HG03520 (cell line): ENCODE measurements around the gene CLN5.

Experiments used
- ATAC-seq: cut with Tn5 transposase; IDR thresholded peaks from one replicate; pipeline ENCODE4 v1.9.1; 2021; ENCODE audit warnings: mild to moderate bottlenecking, moderate library complexity; ENCODE audit not compliant: unreplicated experiment

CLN5 gene

GRCh38 chr13:77016888-77017623 lies 25.2 kb downstream of the CLN5 start:
- ATAC-seq: no peak

GRCh38 chr13:77019756-77020155 lies 27.9 kb downstream of the CLN5 start:
- ATAC-seq: no peak

- no peak for ATAC-seq
Observed at GRCh38 chr13:77022341-77022740, 30.5 kb downstream of the CLN5 start.

GRCh38 chr13:77026255-77026860 lies 34.5 kb downstream of the CLN5 start:
- ATAC-seq: peak; percentile 46

- ATAC-seq: peak; percentile 51
Observed at GRCh38 chr13:77026861-77027621, 35.2 kb downstream of the CLN5 start, which contains the start of gene FBXL3. Gene FBXL3 (minus strand): TSS chr13:77027159. CDS start chr13:77021860, 5,299 bp downstream.

- ATAC-seq: no peak
Observed at GRCh38 chr13:77028202-77028601, 36.3 kb downstream of the CLN5 start.

- ATAC-seq: no peak
Observed at GRCh38 chr13:77029436-77029835, 37.6 kb downstream of the CLN5 start.

- no peak for ATAC-seq
Observed at GRCh38 chr13:77031656-77032243, 39.9 kb downstream of the CLN5 start.

DNA sequence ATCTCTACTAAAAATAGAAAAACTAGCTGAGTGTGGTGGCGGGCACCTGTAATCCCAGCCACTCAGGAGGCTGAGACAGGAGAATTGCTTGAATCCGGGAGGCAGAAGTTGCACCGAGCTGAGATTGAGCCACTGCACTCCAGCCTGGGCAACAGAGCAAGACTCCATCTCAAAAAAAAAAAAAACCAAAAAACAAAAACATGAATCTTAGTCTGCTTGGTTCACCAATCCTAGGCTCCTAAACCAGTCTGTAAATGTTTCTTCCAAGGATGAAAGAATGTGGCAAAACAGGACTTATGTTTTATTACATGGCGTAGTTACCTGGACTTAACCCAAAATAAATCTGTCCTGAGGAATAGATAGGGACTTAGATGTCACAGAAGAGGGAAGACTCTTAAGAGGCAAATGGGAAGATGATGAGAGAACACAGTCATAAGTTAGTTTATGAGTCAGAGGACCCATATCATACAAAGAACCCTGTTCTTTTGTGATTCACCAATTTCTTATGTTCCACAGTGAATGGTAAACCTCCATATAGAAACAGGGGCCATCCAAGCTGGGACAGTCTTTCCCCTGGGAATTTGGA lies 41.9 kb downstream of the CLN5 start:
- ATAC-seq: no peak

GRCh38 chr13:77034881-77035280 lies 43.0 kb downstream of the CLN5 start:
- ATAC-seq: no peak

- ATAC-seq: no peak
Observed at GRCh38 chr13:77036279-77036678, 44.4 kb downstream of the CLN5 start.

DNA sequence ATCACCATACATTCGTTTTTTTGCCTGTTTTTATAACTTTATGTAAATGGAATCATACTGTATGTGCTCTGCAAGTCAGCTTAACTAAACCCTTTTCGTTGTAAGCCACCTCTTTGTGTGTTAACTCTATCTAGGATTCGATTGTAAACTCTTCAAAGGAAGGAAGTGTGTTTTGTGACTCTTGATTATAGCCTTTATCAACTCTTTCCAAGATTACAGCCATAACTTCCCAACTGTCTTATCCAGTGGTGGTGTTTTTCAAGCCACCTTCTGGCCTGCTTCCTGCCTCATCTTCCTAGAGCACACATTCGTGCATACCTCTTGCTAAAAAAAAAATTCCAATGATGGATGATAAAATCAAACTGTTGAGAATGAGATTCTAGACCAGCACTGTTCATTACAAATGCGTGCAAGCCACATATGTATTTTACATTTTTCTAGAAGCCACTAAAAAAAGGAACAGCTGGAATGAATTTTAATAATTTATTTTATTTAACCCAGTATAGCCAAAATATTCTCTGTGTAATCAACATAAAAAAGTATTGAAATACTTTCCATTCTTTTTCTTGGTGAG lies 47.1 kb downstream of the CLN5 start:
- ATAC-seq: no peak

DNA sequence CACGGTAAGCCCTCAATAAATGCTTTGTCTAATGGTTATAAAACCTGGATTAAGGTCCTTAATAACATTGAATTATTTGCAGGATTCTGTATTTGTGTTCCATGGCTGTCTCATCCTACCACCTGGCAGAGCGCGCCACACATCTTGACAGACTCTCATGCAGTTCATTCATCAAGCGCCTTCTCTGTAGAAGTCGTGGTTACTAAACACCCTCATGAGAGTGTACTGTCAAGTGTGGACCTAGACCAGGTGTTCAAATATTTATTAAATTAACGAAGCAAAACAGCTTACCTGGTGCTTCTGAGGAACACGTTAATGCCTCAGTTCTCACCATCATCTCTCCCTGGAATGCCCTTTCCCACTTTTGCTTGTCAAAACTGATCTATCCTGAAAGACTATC lies 48.2 kb downstream of the CLN5 start:
- ATAC-seq: no peak

DNA sequence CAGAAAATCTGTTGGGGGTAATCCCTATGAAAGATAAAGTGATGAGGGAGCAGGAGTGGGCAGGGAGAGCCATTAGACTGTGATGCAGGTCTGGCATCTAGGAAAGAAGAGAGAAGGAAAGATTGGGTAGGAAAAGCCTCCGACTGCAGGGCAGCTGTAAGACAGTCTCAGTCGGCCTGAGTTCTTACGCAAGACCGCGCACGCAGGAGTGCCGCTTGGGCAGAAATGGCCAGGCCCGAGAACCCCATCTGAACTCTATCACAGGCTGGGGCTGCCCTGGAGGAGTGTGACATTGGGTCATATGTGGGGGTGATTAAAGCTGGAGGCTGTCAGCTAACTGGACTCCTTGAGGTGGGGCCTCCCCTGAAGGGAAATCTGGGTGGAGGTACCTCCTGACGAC lies 49.0 kb downstream of the CLN5 start:
- no peak for ATAC-seq

- ATAC-seq: no peak
Observed at GRCh38 chr13:77042566-77043177, 50.8 kb downstream of the CLN5 start.

DNA sequence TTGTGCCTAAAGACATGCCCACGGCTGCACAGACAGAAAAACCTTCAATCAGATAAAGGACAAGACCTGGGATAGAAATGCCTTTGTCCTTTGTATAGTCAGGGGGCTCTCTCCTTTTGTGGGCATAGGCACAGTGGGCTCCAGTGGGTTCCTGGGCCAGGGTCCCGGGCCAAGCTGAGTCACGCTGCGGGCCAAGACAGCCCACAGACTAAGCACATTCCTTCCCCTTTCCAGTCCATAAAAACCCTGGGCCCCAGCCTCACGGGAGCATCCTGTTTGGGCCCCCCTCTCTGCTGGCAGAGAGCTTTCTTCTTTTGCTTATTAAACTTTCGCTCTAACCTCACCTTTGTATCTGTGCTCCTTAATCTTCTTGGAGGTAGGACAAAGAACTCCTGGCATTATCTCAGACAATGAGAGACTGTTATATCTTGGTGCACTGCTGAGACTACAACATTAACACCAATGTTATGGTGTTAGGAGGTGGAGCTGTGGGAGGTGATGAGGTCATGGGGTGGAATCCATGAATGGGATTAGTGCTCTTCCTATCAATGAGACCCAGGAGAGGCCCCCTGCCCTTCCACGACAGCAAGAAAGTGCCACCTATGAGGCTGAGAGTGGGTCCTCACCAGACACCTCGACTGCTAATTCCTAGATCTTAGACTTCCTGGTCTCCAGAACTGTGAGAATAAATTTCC lies 55.9 kb downstream of the CLN5 start:
- ATAC-seq: no peak

GRCh38 chr13:77048681-77049080 lies 56.8 kb downstream of the CLN5 start:
- no peak for ATAC-seq

GRCh38 chr13:77053192-77053591 lies 61.3 kb downstream of the CLN5 start:
- ATAC-seq: no peak
